HG03521 (cell line): Measurements from ENCODE around the gene MYH7.

ENCODE experiments used
- ATAC-seq: cut with Tn5 transposase; IDR thresholded peaks from one replicate; pipeline ENCODE4 v1.9.1; 2021; ENCODE audit warnings: mild to moderate bottlenecking, moderate library complexity; ENCODE audit not compliant: unreplicated experiment

MYH7 gene

GRCh38 chr14:23376482-23377197 lies 58.8 kb downstream of the MYH7 start, which contains the start of gene CMTM5:
CMTM5 (plus strand) TSS chr14:23377046; CDS start chr14:23377252, 206 bp downstream.
- no peak for ATAC-seq

GRCh38 chr14:23375527-23376251 lies 59.8 kb downstream of the MYH7 start:
- ATAC-seq: no peak

- ATAC-seq: no peak
Observed at GRCh38 chr14:23373041-23373440, 62.4 kb downstream of the MYH7 start.

- no peak for ATAC-seq
Observed at GRCh38 chr14:23372509-23372908, 63.0 kb downstream of the MYH7 start, which contains the start of gene IL25. IL25 (plus strand) TSS chr14:23372809.

- no peak for ATAC-seq
Observed at GRCh38 chr14:23371865-23372264, 63.6 kb downstream of the MYH7 start.

- ATAC-seq: no peak
Observed at GRCh38 chr14:23370221-23370620, 65.2 kb downstream of the MYH7 start.

- ATAC-seq: no peak
Observed at GRCh38 chr14:23366426-23366921, 69.0 kb downstream of the MYH7 start.

GRCh38 chr14:23365732-23366425 lies 69.6 kb downstream of the MYH7 start:
- no peak for ATAC-seq

GRCh38 chr14:23365036-23365731 lies 70.3 kb downstream of the MYH7 start, which contains the start of gene EFS:
EFS (minus strand) TSS chr14:23365172; CDS start chr14:23365025, 147 bp downstream.
- ATAC-seq: no peak

- ATAC-seq: no peak
Observed at GRCh38 chr14:23364164-23365035, 71.1 kb downstream of the MYH7 start.
